Activated T-helper 17 cell treated with anti-CD3 and anti-CD28 coated beads, Interleukin-2, amount 50 U/mL, for 72 hours (primary cell): ENCODE measurements around the gene NEDD4L. TPM values are rescaled to one million over a fixed set of nuclear protein-coding genes. Genes with fewer than 3 reads are reported as not detected.
A peak's percentile ranks its signal among the peaks of the same experiment; 100 is the strongest.

Experiments used
- ATAC-seq: fragments of 150-1000 bp; cut with Tn5 transposase; replicated peaks from 2 replicates; pipeline ENCODE4 v1.10.0; 2021; ENCODE audit warnings: mild to moderate bottlenecking, moderate library complexity
- H3K27ac Mint-ChIP-seq: one replicate; pipeline ENCODE4 v1.8.0; 2022; ENCODE audit warnings: mixed read lengths
- H3K27me3 Mint-ChIP-seq: one replicate; pipeline ENCODE4 v1.8.0; 2022; ENCODE audit warnings: mixed read lengths
- H3K36me3 Mint-ChIP-seq: one replicate; pipeline ENCODE4 v1.8.0; 2022; ENCODE audit warnings: low read depth, mild to moderate bottlenecking, mixed read lengths
- H3K4me1 Mint-ChIP-seq: one replicate; pipeline ENCODE4 v1.8.0; 2022; ENCODE audit warnings: mixed read lengths
- H3K4me3 Mint-ChIP-seq: one replicate; pipeline ENCODE4 v1.8.0; 2022; ENCODE audit warnings: mild to moderate bottlenecking, mixed read lengths
- H3K9me3 Mint-ChIP-seq: one replicate; pipeline ENCODE4 v1.8.0; 2022; ENCODE audit warnings: mixed read lengths
- total RNA-seq, 2 donors: library from RNA; stranded (reverse); gene quantifications; one replicate each; pipeline ENCODE4 v1.2.3, GENCODE V29; 2022

Gene NEDD4L
- total RNA-seq, 2 donors from 2014 or later = 6.5 to 8.0 TPM

- Mint-ChIP-seq H3K4me1 (peaks cover 6% of the 10 kb centered on the region), H3K27me3 (no peaks in the 10 kb centered on the region), H3K9me3 (no peaks in the 10 kb centered on the region), H3K4me3 (no peak overlapping the region), H3K36me3 (no peaks in the 10 kb centered on the region), H3K27ac (no peak overlapping the region)
- ATAC-seq = no peak
These were observed 80.4 kb downstream of the NEDD4L start for GRCh38 chr18:58124475-58124874.

GRCh38 chr18:58125183-58125582 lies 81.2 kb downstream of the NEDD4L start:
- Mint-ChIP-seq H3K27me3 (no peaks in the 10 kb centered on the region), H3K9me3 (no peaks in the 10 kb centered on the region), H3K27ac (no peak overlapping the region), H3K36me3 (no peaks in the 10 kb centered on the region), H3K4me1 (peaks cover 6% of the 10 kb centered on the region), H3K4me3 (no peak overlapping the region)
- no peak for ATAC-seq

GRCh38 chr18:58125756-58126155 lies 81.7 kb downstream of the NEDD4L start:
- no peak for ATAC-seq
- Mint-ChIP-seq H3K4me1 (peaks cover 6% of the 10 kb centered on the region), H3K36me3 (no peaks in the 10 kb centered on the region), H3K27ac (no peak overlapping the region), H3K27me3 (no peaks in the 10 kb centered on the region), H3K4me3 (no peak overlapping the region), H3K9me3 (no peaks in the 10 kb centered on the region)

- no peak for ATAC-seq
- H3K4me3 Mint-ChIP-seq = no peak overlapping the region
These were observed 84.7 kb downstream of the NEDD4L start for GRCh38 chr18:58128381-58129374.

GRCh38 chr18:58132595-58133261 lies 88.7 kb downstream of the NEDD4L start:
- H3K36me3 Mint-ChIP-seq = no peaks in the 10 kb centered on the region
- no peaks in the 10 kb centered on the region for H3K9me3 Mint-ChIP-seq
- H3K27ac Mint-ChIP-seq = no peak overlapping the region
- H3K4me1 Mint-ChIP-seq = no peaks in the 10 kb centered on the region
- H3K27me3 Mint-ChIP-seq = peaks cover 5% of the 10 kb centered on the region
- no peak overlapping the region for H3K4me3 Mint-ChIP-seq
- no peak for ATAC-seq

More at GRCh38 chr18:58128381-58129374, 84.7 kb downstream of the NEDD4L start:
- H3K36me3 Mint-ChIP-seq = no peaks in the 10 kb centered on the region
- no peaks in the 10 kb centered on the region for H3K27me3 Mint-ChIP-seq
- no peaks in the 10 kb centered on the region for H3K9me3 Mint-ChIP-seq
- H3K4me1 Mint-ChIP-seq = peaks cover 6% of the 10 kb centered on the region
- H3K27ac Mint-ChIP-seq = no peak overlapping the region

GRCh38 chr18:58135183-58135641 lies 91.2 kb downstream of the NEDD4L start:
- no peaks in the 10 kb centered on the region for H3K36me3 Mint-ChIP-seq
- H3K27ac Mint-ChIP-seq = no peak overlapping the region
- peak; percentile 89 for ATAC-seq
- no peaks in the 10 kb centered on the region for H3K9me3 Mint-ChIP-seq
- no peaks in the 10 kb centered on the region for H3K4me1 Mint-ChIP-seq
- H3K4me3 Mint-ChIP-seq = no peak overlapping the region
- peaks cover 12% of the 10 kb centered on the region for H3K27me3 Mint-ChIP-seq

- no peaks in the 10 kb centered on the region for H3K4me1 Mint-ChIP-seq
- H3K27me3 Mint-ChIP-seq = peaks cover 12% of the 10 kb centered on the region
- no peaks in the 10 kb centered on the region for H3K36me3 Mint-ChIP-seq
- no peak overlapping the region for H3K27ac Mint-ChIP-seq
- H3K9me3 Mint-ChIP-seq = no peaks in the 10 kb centered on the region
- no peak overlapping the region for H3K4me3 Mint-ChIP-seq
- peak; percentile 71 for ATAC-seq
These were observed 91.8 kb downstream of the NEDD4L start for GRCh38 chr18:58135701-58136331.

- Mint-ChIP-seq H3K4me3 (no peak overlapping the region), H3K36me3 (no peaks in the 10 kb centered on the region), H3K9me3 (no peaks in the 10 kb centered on the region), H3K27ac (no peak overlapping the region), H3K4me1 (no peaks in the 10 kb centered on the region), H3K27me3 (peaks cover 12% of the 10 kb centered on the region)
- ATAC-seq = no peak
These were observed 92.9 kb downstream of the NEDD4L start for GRCh38 chr18:58136879-58137278.

- no peak overlapping the region for H3K27ac Mint-ChIP-seq
- H3K27me3 Mint-ChIP-seq = peaks cover 15% of the 10 kb centered on the region
- no peak for ATAC-seq
- no peaks in the 10 kb centered on the region for H3K4me1 Mint-ChIP-seq
- H3K36me3 Mint-ChIP-seq = no peaks in the 10 kb centered on the region
- H3K4me3 Mint-ChIP-seq = no peak overlapping the region
- no peaks in the 10 kb centered on the region for H3K9me3 Mint-ChIP-seq
These were observed 95.7 kb downstream of the NEDD4L start for GRCh38 chr18:58139459-58140386.

- ATAC-seq = no peak
- Mint-ChIP-seq H3K27me3 (peaks cover 10% of the 10 kb centered on the region), H3K36me3 (no peaks in the 10 kb centered on the region), H3K4me1 (no peaks in the 10 kb centered on the region), H3K27ac (no peak overlapping the region), H3K4me3 (no peak overlapping the region), H3K9me3 (no peaks in the 10 kb centered on the region)
These were observed 96.6 kb downstream of the NEDD4L start for GRCh38 chr18:58140387-58141325.

- no peak for ATAC-seq
- Mint-ChIP-seq H3K9me3 (no peaks in the 10 kb centered on the region), H3K4me3 (no peak overlapping the region), H3K27ac (no peak overlapping the region), H3K4me1 (no peaks in the 10 kb centered on the region), H3K27me3 (peaks cover 16% of the 10 kb centered on the region), H3K36me3 (no peaks in the 10 kb centered on the region)
These were observed 99.4 kb downstream of the NEDD4L start for GRCh38 chr18:58143386-58143785.

GRCh38 chr18:58144106-58144505 lies 100.1 kb downstream of the NEDD4L start:
- no peak overlapping the region for H3K27ac Mint-ChIP-seq
- no peaks in the 10 kb centered on the region for H3K4me1 Mint-ChIP-seq
- H3K9me3 Mint-ChIP-seq = no peaks in the 10 kb centered on the region
- H3K36me3 Mint-ChIP-seq = no peaks in the 10 kb centered on the region
- no peak overlapping the region for H3K4me3 Mint-ChIP-seq
- peaks cover 12% of the 10 kb centered on the region for H3K27me3 Mint-ChIP-seq
- no peak for ATAC-seq
